MM.1S (cell line): Measurements from ENCODE around the gene LACTB.

ENCODE experiments used
- DNase-seq: peaks from one replicate; pipeline ENCODE4 v3.0.0-alpha.2; 2015
- H2AFZ ChIP-seq: fragments of 300-600 bp; sonication (generic); 2 replicates; pipeline ENCODE4 v1.6.0; 2016; ENCODE audit warnings: antibody characterized with exemption, low read length
- H3F3A ChIP-seq: fragments of 300-600 bp; sonication (generic); 2 replicates; pipeline ENCODE4 v1.6.1; 2016; ENCODE audit warnings: mild to moderate bottlenecking, antibody characterized with exemption, low read length, moderate library complexity, mixed read lengths; ENCODE audit not compliant: insufficient read depth
- H3K27ac ChIP-seq: fragments of 300-600 bp; sonication (generic); 2 replicates; pipeline ENCODE4 v1.5.1; 2016; ENCODE audit warnings: mild to moderate bottlenecking, low read length
- H3K27me3 ChIP-seq: fragments of 300-600 bp; sonication (generic); replicated peaks from 2 replicates; pipeline ENCODE4 v1.6.0; 2016; ENCODE audit warnings: low read length; ENCODE audit not compliant: insufficient read depth
- H3K36me3 ChIP-seq: fragments of 300-600 bp; sonication (generic); replicated peaks from 2 replicates; pipeline ENCODE4 v1.6.1; 2016; ENCODE audit warnings: mild to moderate bottlenecking, low read length, mixed read lengths; ENCODE audit not compliant: insufficient read depth
- H3K4me1 ChIP-seq: fragments of 300-600 bp; sonication (generic); 2 replicates; pipeline ENCODE4 v1.6.1; 2016; ENCODE audit warnings: low read length, mixed read lengths
- H3K4me2 ChIP-seq: fragments of 300-600 bp; sonication (generic); 2 replicates; pipeline ENCODE4 v1.6.0; 2016; ENCODE audit warnings: low read depth, low read length
- H3K4me3 ChIP-seq: fragments of 300-600 bp; sonication (generic); 2 replicates; pipeline ENCODE4 v1.5.1; 2016; ENCODE audit warnings: low read length, mixed read lengths
- H3K79me2 ChIP-seq: fragments of 300-600 bp; sonication (generic); 2 replicates; pipeline ENCODE4 v1.6.1; 2016; ENCODE audit warnings: mixed run types, low read length, mixed read lengths
- H3K9ac ChIP-seq: fragments of 300-600 bp; sonication (generic); 2 replicates; pipeline ENCODE4 v1.6.1; 2016; ENCODE audit warnings: low read length, mixed read lengths
- H3K9me2 ChIP-seq: fragments of 300-600 bp; sonication (generic); replicated peaks from 2 replicates; pipeline ENCODE4 v1.6.1; 2016; ENCODE audit warnings: mild to moderate bottlenecking, low read length, mixed read lengths; ENCODE audit not compliant: insufficient read depth
- H3K9me3 ChIP-seq: fragments of 300-600 bp; sonication (generic); replicated peaks from 2 replicates; pipeline ENCODE4 v1.6.1; 2016; ENCODE audit warnings: mild to moderate bottlenecking, low read length, mixed read lengths; ENCODE audit not compliant: insufficient read depth
- H4K20me1 ChIP-seq: fragments of 300-600 bp; sonication (generic); 2 replicates; pipeline ENCODE4 v1.6.1; 2016; ENCODE audit warnings: mild to moderate bottlenecking, low read length, moderate library complexity, mixed read lengths; ENCODE audit not compliant: insufficient read depth
- CTCF ChIP-seq: fragments of 300-600 bp; sonication (generic); IDR thresholded peaks from 2 replicates; pipeline ENCODE4 v1.5.1; 2016; ENCODE audit warnings: antibody characterized with exemption, low read length, mixed read lengths
- EZH2 ChIP-seq: fragments of 300-600 bp; sonication (generic); optimal IDR thresholded peaks from 2 replicates; pipeline ENCODE3; 2017; ENCODE audit warnings: low read depth, mild to moderate bottlenecking, antibody characterized with exemption, low read length, mixed read lengths
- EZH2phosphoT487 ChIP-seq: fragments of 300-600 bp; sonication (generic); IDR thresholded peaks from 2 replicates; pipeline ENCODE4 v1.6.1; 2018; ENCODE audit warnings: antibody characterized with exemption, low read length

Gene LACTB

GRCh38 chr15:63178034-63178433, 56.4 kb downstream of the LACTB start:
- H3K36me3 ChIP-seq = no peaks in the 10 kb centered on the region
- no peaks in the 10 kb centered on the region for H4K20me1 ChIP-seq
- no peaks in the 10 kb centered on the region for H3K27me3 ChIP-seq
- no peak overlapping the region for H2AFZ ChIP-seq
- no peak overlapping the region for H3K4me2 ChIP-seq
- no peak for DNase-seq
- H3K9ac ChIP-seq = no peak overlapping the region
- no peaks in the 10 kb centered on the region for H3K79me2 ChIP-seq
- no peak overlapping the region for H3K27ac ChIP-seq
- no peaks in the 10 kb centered on the region for H3F3A ChIP-seq
- H3K9me3 ChIP-seq = no peaks in the 10 kb centered on the region
- H3K4me1 ChIP-seq = 0 out of 2 replicates have a peak, but pooled peaks cover 7% of the 10 kb centered on the region
- TF ChIP-seq CTCF = no peak
- no peak overlapping the region for H3K4me3 ChIP-seq
- no peaks in the 10 kb centered on the region for H3K9me2 ChIP-seq

- no peak for DNase-seq
- H3K9me3 ChIP-seq = no peaks in the 10 kb centered on the region
- no peaks in the 10 kb centered on the region for H3K36me3 ChIP-seq
- H3K4me1 ChIP-seq = 0 out of 2 replicates have a peak, but pooled peaks cover 7% of the 10 kb centered on the region
- H3K4me2 ChIP-seq = no peak overlapping the region
- no peaks in the 10 kb centered on the region for H3F3A ChIP-seq
- no peaks in the 10 kb centered on the region for H4K20me1 ChIP-seq
- no peaks in the 10 kb centered on the region for H3K9me2 ChIP-seq
- H2AFZ ChIP-seq = no peak overlapping the region
- H3K4me3 ChIP-seq = no peak overlapping the region
- no peaks in the 10 kb centered on the region for H3K79me2 ChIP-seq
- no peak overlapping the region for H3K27ac ChIP-seq
- H3K9ac ChIP-seq = no peak overlapping the region
- TF ChIP-seq EZH2phosphoT487 = no peak
- no peak for TF ChIP-seq EZH2
- no peak for TF ChIP-seq CTCF
- no peaks in the 10 kb centered on the region for H3K27me3 ChIP-seq
Observed at GRCh38 chr15:63180746-63181145, 59.1 kb downstream of the LACTB start.

- no peak overlapping the region for H3K4me2 ChIP-seq
Observed at GRCh38 chr15:63181648-63182047, 60.0 kb downstream of the LACTB start.

More at GRCh38 chr15:63181648-63182047, 60.0 kb downstream of the LACTB start:
- Histone ChIP-seq H3K79me2 (no peaks in the 10 kb centered on the region), H3K9me2 (no peaks in the 10 kb centered on the region), H3K9ac (no peak overlapping the region), H3K27ac (no peak overlapping the region), H3K4me1 (0 out of 2 replicates have a peak, but pooled peaks cover 7% of the 10 kb centered on the region), H3K9me3 (no peaks in the 10 kb centered on the region), H3K27me3 (no peaks in the 10 kb centered on the region), H3F3A (no peaks in the 10 kb centered on the region), H4K20me1 (no peaks in the 10 kb centered on the region), H3K4me3 (no peak overlapping the region), H3K36me3 (no peaks in the 10 kb centered on the region), H2AFZ (no peak overlapping the region)
- TF ChIP-seq EZH2 (no peak), CTCF (no peak), EZH2phosphoT487 (no peak)
- no peak for DNase-seq
